ENCODE measurements around the gene MAPK10.

Gene MAPK10

DNA sequence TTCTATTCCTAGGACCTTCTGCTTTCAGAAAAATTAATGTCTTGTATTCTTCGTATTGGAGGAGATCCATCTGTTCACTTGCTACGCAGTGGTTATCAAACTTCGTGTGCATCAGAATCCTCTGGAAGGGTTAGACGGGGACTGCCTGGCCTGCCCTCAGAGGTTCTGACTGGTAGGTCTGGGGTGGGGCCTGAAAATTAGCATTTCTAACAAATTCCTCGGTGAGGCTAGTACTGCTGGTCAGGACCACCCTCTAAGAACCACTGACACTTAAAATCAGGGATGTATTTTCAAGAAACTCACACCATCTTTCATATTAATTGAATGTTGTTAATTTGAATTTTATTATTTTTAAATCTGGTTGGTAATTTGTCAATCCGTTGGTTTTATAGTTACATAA is 63.0 kb downstream of the MAPK10 start:
- no peaks in the 10 kb centered on the region for H4K20me1 ChIP-seq (ENCODE audit: control insufficient read depth, insufficient read depth, low read depth, low read length)
- peaks cover 78% of the 10 kb centered on the region for H3K4me1 ChIP-seq (ENCODE audit: control insufficient read depth, low read length)
- H3K4me3 ChIP-seq (ENCODE audit: low read length): no peak overlapping the region
- peaks cover 10% of the 10 kb centered on the region; the same call in 1 of the 2 replicates for H3F3A ChIP-seq (ENCODE audit: control insufficient read depth, insufficient read depth)
- H3K36me3 ChIP-seq (ENCODE audit: control insufficient read depth, low read length): peaks cover 10% of the 10 kb centered on the region; the same call in 1 of the 2 replicates
- no peak overlapping the region for H3K4me2 ChIP-seq (ENCODE audit: low read length)
- no peak for TF ChIP-seq EZH2phosphoT487 (IDR thresholded peaks at IDR 0.05; ENCODE audit: borderline replicate concordance, low read length)
- TF ChIP-seq, protein P1, sequence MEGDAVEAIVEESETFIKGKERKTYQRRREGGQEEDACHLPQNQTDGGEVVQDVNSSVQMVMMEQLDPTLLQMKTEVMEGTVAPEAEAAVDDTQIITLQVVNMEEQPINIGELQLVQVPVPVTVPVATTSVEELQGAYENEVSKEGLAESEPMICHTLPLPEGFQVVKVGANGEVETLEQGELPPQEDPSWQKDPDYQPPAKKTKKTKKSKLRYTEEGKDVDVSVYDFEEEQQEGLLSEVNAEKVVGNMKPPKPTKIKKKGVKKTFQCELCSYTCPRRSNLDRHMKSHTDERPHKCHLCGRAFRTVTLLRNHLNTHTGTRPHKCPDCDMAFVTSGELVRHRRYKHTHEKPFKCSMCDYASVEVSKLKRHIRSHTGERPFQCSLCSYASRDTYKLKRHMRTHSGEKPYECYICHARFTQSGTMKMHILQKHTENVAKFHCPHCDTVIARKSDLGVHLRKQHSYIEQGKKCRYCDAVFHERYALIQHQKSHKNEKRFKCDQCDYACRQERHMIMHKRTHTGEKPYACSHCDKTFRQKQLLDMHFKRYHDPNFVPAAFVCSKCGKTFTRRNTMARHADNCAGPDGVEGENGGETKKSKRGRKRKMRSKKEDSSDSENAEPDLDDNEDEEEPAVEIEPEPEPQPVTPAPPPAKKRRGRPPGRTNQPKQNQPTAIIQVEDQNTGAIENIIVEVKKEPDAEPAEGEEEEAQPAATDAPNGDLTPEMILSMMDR (IDR thresholded peaks at IDR 0.05; ENCODE audit: low read depth, low read length, poor library complexity, severe bottlenecking): no peak
- no peaks in the 10 kb centered on the region for H3K9me2 ChIP-seq (replicated peaks; ENCODE audit: control insufficient read depth, low read length)
- no peaks in the 10 kb centered on the region for H3K27me3 ChIP-seq (ENCODE audit: control insufficient read depth, low read length)
- H3K27ac ChIP-seq (ENCODE audit: low read depth, low read length): no peak overlapping the region
- no peaks in the 10 kb centered on the region for H3K9me3 ChIP-seq (ENCODE audit: control insufficient read depth, insufficient read depth, low read length)
- peaks cover 7% of the 10 kb centered on the region for H3K79me2 ChIP-seq (ENCODE audit: control insufficient read depth, low read length)

DNA sequence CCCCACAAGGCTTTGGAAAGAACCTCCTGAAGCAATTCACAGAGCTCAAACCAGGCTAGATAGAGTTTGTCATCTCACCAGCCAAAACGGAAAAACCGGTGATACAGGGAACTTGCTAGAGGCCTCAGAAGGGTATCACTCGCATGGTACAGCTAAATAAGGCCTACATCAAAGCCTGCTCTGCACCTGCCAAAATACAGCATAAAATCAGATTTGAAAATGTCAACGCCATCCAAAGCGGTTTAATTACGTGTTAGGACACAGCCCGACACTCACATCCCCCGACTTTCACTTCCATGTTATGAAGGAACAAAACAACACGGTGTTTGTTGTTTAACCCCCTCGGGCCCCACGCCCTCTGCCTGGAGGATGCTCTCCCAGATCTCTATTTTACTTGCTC is 65.0 kb downstream of the MAPK10 start:
- Histone ChIP-seq H3K4me2 (ENCODE audit: low read length) (peak overlapping the region; percentile 60), H3K9me2 (replicated peaks; ENCODE audit: control insufficient read depth, low read length) (no peaks in the 10 kb centered on the region), H3K4me1 (ENCODE audit: control insufficient read depth, low read length) (peaks cover 72% of the 10 kb centered on the region), H3K79me2 (ENCODE audit: control insufficient read depth, low read length) (peaks cover 3% of the 10 kb centered on the region), H4K20me1 (ENCODE audit: control insufficient read depth, insufficient read depth, low read depth, low read length) (no peaks in the 10 kb centered on the region), H3F3A (ENCODE audit: control insufficient read depth, insufficient read depth) (peaks cover 10% of the 10 kb centered on the region; the same call in 1 of the 2 replicates), H3K27me3 (ENCODE audit: control insufficient read depth, low read length) (no peaks in the 10 kb centered on the region), H3K4me3 (ENCODE audit: low read length) (peak overlapping the region; percentile 58), H3K36me3 (ENCODE audit: control insufficient read depth, low read length) (peaks cover 7% of the 10 kb centered on the region; the same call in 1 of the 2 replicates), H3K27ac (ENCODE audit: low read depth, low read length) (peak overlapping the region; percentile 93), H3K9me3 (ENCODE audit: control insufficient read depth, insufficient read depth, low read length) (no peaks in the 10 kb centered on the region)
- no peak for TF ChIP-seq EZH2phosphoT487 (IDR thresholded peaks at IDR 0.05; ENCODE audit: borderline replicate concordance, low read length)

DNA sequence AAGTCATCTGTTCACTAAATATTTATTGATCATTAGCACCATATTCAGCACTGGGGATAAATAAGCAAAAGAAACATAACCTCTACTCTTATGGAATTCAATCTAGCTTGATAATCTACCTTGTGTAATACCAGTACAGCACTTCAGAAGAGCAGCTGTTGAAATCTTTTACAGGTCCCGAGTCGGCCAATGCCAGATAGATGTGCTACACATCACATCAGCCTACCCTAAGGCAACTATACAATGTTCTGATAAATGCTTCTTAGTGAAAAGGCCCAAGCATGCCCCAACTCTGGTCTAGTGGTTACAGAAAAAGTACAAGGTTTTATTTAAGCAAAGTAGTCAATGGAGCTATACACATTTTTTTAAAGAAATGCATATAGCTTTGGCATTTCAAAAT is 68.7 kb downstream of the MAPK10 start:
- no peaks in the 10 kb centered on the region for H3K27me3 ChIP-seq (ENCODE audit: control insufficient read depth, low read length)
- no peak overlapping the region for H3K4me2 ChIP-seq (ENCODE audit: low read length)
- H3K9me2 ChIP-seq (replicated peaks; ENCODE audit: control insufficient read depth, low read length): no peaks in the 10 kb centered on the region
- H3K4me3 ChIP-seq (ENCODE audit: low read length): no peak overlapping the region
- no peaks in the 10 kb centered on the region for H4K20me1 ChIP-seq (ENCODE audit: control insufficient read depth, insufficient read depth, low read depth, low read length)
- peaks cover 8% of the 10 kb centered on the region; the same call in 1 of the 2 replicates for H3F3A ChIP-seq (ENCODE audit: control insufficient read depth, insufficient read depth)
- peaks cover 7% of the 10 kb centered on the region; the same call in 1 of the 2 replicates for H3K36me3 ChIP-seq (ENCODE audit: control insufficient read depth, low read length)
- no peaks in the 10 kb centered on the region for H3K9me3 ChIP-seq (ENCODE audit: control insufficient read depth, insufficient read depth, low read length)
- H3K4me1 ChIP-seq (ENCODE audit: control insufficient read depth, low read length): peaks cover 55% of the 10 kb centered on the region
- TF ChIP-seq EZH2phosphoT487 (IDR thresholded peaks at IDR 0.05; ENCODE audit: borderline replicate concordance, low read length): no peak
- TF ChIP-seq, protein P1 (IDR thresholded peaks at IDR 0.05; ENCODE audit: low read depth, low read length, poor library complexity, severe bottlenecking): no peak
- H3K79me2 ChIP-seq (ENCODE audit: control insufficient read depth, low read length): peaks cover 3% of the 10 kb centered on the region
- no peak overlapping the region for H3K27ac ChIP-seq (ENCODE audit: low read depth, low read length)

DNA sequence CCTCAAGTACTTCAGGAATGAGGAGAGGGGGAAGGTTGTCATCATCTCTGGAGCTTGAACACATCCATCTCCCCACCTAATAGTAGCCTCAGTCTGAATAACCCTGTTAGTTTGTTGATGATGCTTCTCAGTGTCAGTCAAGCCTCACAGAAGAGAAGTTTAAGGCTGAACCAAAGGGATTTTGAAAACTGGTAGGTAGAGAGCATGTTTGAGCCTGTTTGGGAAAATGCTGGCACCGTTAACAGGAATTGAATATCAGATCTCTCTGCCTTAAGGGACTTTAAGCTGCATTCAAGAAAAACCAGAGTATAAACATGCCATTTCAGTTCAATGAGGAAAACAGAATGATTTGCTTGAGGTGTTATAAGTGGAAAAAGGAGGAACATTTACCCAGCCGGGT is 73.1 kb downstream of the MAPK10 start:
- TF ChIP-seq, protein P1 (IDR thresholded peaks at IDR 0.05; ENCODE audit: low read depth, low read length, poor library complexity, severe bottlenecking): no peak
- TF ChIP-seq EZH2phosphoT487 (IDR thresholded peaks at IDR 0.05; ENCODE audit: borderline replicate concordance, low read length): no peak

More for the DNA sequence above, 73.1 kb downstream of the MAPK10 start:
- Histone ChIP-seq H3K9me2 (replicated peaks; ENCODE audit: control insufficient read depth, low read length) (no peaks in the 10 kb centered on the region), H3K27ac (ENCODE audit: low read depth, low read length) (no peak overlapping the region), H3K4me2 (ENCODE audit: low read length) (no peak overlapping the region), H3F3A (ENCODE audit: control insufficient read depth, insufficient read depth) (no peaks in the 10 kb centered on the region), H3K27me3 (ENCODE audit: control insufficient read depth, low read length) (no peaks in the 10 kb centered on the region), H3K9me3 (ENCODE audit: control insufficient read depth, insufficient read depth, low read length) (no peaks in the 10 kb centered on the region), H3K79me2 (ENCODE audit: control insufficient read depth, low read length) (no peaks in the 10 kb centered on the region), H3K4me3 (ENCODE audit: low read length) (no peak overlapping the region), H3K4me1 (ENCODE audit: control insufficient read depth, low read length) (peaks cover 46% of the 10 kb centered on the region), H4K20me1 (ENCODE audit: control insufficient read depth, insufficient read depth, low read depth, low read length) (no peaks in the 10 kb centered on the region), H3K36me3 (ENCODE audit: control insufficient read depth, low read length) (no peaks in the 10 kb centered on the region; the same call in 1 of the 2 replicates)
